Caco-2 (cell line): ENCODE measurements around the gene SFT2D1. TPM values are rescaled to one million over a fixed set of nuclear protein-coding genes. Genes with fewer than 3 reads are reported as not detected.

Experiments
- BruUV-seq: library from RNA; stranded (reverse); fragments of 400-500 nt; replicated peaks from 2 replicates; lab custom pipeline; 2021; lab: Mats Ljungman, UMichigan
- CTCF ChIA-PET: fragments of 300-600 bp; sonication (Branson Sonifier 250); formaldehyde crosslinking; loops from one replicate; lab custom pipeline; 2022; ENCODE audit warnings: antibody characterized with exemption; lab: Charles Lee
- POLR2A ChIA-PET: fragments of 300-600 bp; sonication (Branson Sonifier 250); formaldehyde crosslinking; loops from one replicate; lab custom pipeline; 2022; ENCODE audit warnings: antibody characterized with exemption; lab: Charles Lee
- DNase-seq, 2 experiments: peaks; one replicate each; pipeline versions ENCODE4 v3.0.0 to v3.0.0-alpha.2; 2020 to 2022
- H3K27me3 ChIP-seq: replicated peaks from 2 replicates; pipeline ENCODE4 v1.6.0; 2011; ENCODE audit warnings: low read length; ENCODE audit not compliant: control insufficient read depth, insufficient read depth
- H3K36me3 ChIP-seq: 2 replicates; pipeline ENCODE4 v1.5.1; 2011; ENCODE audit warnings: low read length; ENCODE audit not compliant: control insufficient read depth, insufficient read depth
- H3K4me1 ChIP-seq: fragments of 250-450 bp; sonication (Bioruptor Pico); 2 replicates; pipeline ENCODE4 v1.5.1; 2020; ENCODE audit warnings: mild to moderate bottlenecking
- H3K4me3 ChIP-seq: 2 replicates; pipeline ENCODE4 v1.5.1; 2011; ENCODE audit warnings: low read depth, mild to moderate bottlenecking, control low read depth, low read length
- H3K9me3 ChIP-seq: fragments of 250-450 bp; sonication (Bioruptor Pico); 2 replicates; pipeline ENCODE4 v1.5.1; 2020; ENCODE audit warnings: mild to moderate bottlenecking, moderate library complexity
- H3K27ac Mint-ChIP-seq: one replicate; pipeline ENCODE4 v1.8.0; 2022; ENCODE audit warnings: mixed read lengths; ENCODE audit not compliant: unreplicated experiment
- H3K27me3 Mint-ChIP-seq: one replicate; pipeline ENCODE4 v1.8.0; 2022; ENCODE audit warnings: mixed read lengths; ENCODE audit not compliant: insufficient read depth, unreplicated experiment
- H3K36me3 Mint-ChIP-seq: one replicate; pipeline ENCODE4 v1.8.0; 2022; ENCODE audit warnings: mild to moderate bottlenecking, mixed read lengths; ENCODE audit not compliant: insufficient read depth, unreplicated experiment
- H3K4me1 Mint-ChIP-seq: one replicate; pipeline ENCODE4 v1.8.0; 2022; ENCODE audit warnings: low read depth, mixed read lengths; ENCODE audit not compliant: unreplicated experiment
- H3K4me3 Mint-ChIP-seq: one replicate; pipeline ENCODE4 v1.8.0; 2022; ENCODE audit warnings: mild to moderate bottlenecking, moderate library complexity, mixed read lengths; ENCODE audit not compliant: unreplicated experiment
- H3K9me3 Mint-ChIP-seq: one replicate; pipeline ENCODE4 v1.8.0; 2022; ENCODE audit warnings: mixed read lengths; ENCODE audit not compliant: unreplicated experiment
- intact Hi-C: fragments of 100-400 bp; cut with micrococcal nuclease; formaldehyde crosslinking; loops from one replicate; pipeline ENCODE4 v1.10.0; 2022; ENCODE audit not compliant: unreplicated experiment
- total RNA-seq: library from RNA; stranded (reverse); gene quantifications from 2 replicates; pipeline ENCODE4 v1.2.3, GENCODE V29; 2022
- TF ChIP-seq, protein P1 (sequence below), 2 experiments: fragments of 200-600 bp in 1 of 2; IDR thresholded peaks; 1 replicate in 1 of 2; 2 replicates in 1 of 2; pipeline versions ENCODE4 v1.5.1 to v1.8.0; 2011 to 2022; ENCODE audit warnings: antibody characterized with exemption in 1 of 2, control low read depth in 1 of 2, inconsistent platforms in 1 of 2, low read depth in 1 of 2, low read length in 1 of 2, mild to moderate bottlenecking in 1 of 2, moderate library complexity in 1 of 2; ENCODE audit not compliant: insufficient read depth in 1 of 2, severe bottlenecking in 1 of 2, unreplicated experiment in 1 of 2

The SFT2D1 gene
- total RNA-seq, 1 experiment from 2014 or later, result 48.1 TPM

DNA sequence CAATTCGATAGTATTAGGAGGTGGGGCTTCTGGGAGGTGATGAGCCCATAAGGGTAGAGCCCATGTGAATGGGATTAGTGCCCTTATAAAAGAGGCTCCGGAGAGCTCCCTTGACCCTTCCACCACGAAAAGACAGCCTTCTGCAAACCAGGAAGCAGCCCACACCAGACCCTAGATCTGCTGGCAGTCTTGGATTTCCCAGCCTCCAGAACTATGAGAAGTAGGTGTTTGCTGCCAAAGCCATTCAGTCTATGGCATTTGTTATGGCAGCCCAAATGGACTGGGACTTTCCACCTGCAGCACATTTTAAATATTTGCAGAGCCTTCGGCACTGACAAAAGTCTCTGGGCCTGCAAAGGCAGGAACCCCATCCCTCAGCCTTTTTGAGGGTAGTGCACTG lies 11.8 kb upstream of the SFT2D1 start:
- Mint-ChIP-seq H3K36me3 (no peaks in the 10 kb centered on the region), H3K4me1 (no peaks in the 10 kb centered on the region), H3K4me3 (no peak overlapping the region), H3K27ac (no peak overlapping the region), H3K27me3 (no peaks in the 10 kb centered on the region), H3K9me3 (peaks cover 19% of the 10 kb centered on the region)
- BruUV-seq, result no TSS peak
- ChIA-PET CTCF (interaction anchor here (0.6 kb wide), 1 partner anchor 83 kb away, joined by 5 read pairs; no protein-coding TSS in a partner anchor), POLR2A (no interaction called here)
- no peaks in the 10 kb centered on the region for H3K27me3 ChIP-seq
- no peaks in the 10 kb centered on the region for H3K36me3 ChIP-seq
- H3K9me3 ChIP-seq, result peaks cover 3% of the 10 kb centered on the region; the same call in 1 of the 2 replicates
- no peak for DNase-seq
- H3K4me3 ChIP-seq, result no peak overlapping the region
- TF ChIP-seq, protein P1, sequence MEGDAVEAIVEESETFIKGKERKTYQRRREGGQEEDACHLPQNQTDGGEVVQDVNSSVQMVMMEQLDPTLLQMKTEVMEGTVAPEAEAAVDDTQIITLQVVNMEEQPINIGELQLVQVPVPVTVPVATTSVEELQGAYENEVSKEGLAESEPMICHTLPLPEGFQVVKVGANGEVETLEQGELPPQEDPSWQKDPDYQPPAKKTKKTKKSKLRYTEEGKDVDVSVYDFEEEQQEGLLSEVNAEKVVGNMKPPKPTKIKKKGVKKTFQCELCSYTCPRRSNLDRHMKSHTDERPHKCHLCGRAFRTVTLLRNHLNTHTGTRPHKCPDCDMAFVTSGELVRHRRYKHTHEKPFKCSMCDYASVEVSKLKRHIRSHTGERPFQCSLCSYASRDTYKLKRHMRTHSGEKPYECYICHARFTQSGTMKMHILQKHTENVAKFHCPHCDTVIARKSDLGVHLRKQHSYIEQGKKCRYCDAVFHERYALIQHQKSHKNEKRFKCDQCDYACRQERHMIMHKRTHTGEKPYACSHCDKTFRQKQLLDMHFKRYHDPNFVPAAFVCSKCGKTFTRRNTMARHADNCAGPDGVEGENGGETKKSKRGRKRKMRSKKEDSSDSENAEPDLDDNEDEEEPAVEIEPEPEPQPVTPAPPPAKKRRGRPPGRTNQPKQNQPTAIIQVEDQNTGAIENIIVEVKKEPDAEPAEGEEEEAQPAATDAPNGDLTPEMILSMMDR (IDR thresholded peaks at IDR 0.05; ENCODE audit: insufficient read depth in 1 of 2, low read depth in 1 of 2, low read length in 1 of 2, severe bottlenecking in 1 of 2, unreplicated experiment in 1 of 2), result no peak
- peaks cover 5% of the 10 kb centered on the region for H3K4me1 ChIP-seq
- intact Hi-C loops, result no loop called here

GRCh38 chr6:166353507-166353906 lies 11.2 kb upstream of the SFT2D1 start:
- H3K27ac Mint-ChIP-seq, result no peak overlapping the region
- no peak overlapping the region for H3K4me3 Mint-ChIP-seq
- TF ChIP-seq, protein P1 (IDR thresholded peaks at IDR 0.05; ENCODE audit: insufficient read depth in 1 of 2, low read depth in 1 of 2, low read length in 1 of 2, severe bottlenecking in 1 of 2, unreplicated experiment in 1 of 2), result no peak
- ChIA-PET POLR2A (no interaction called here), CTCF (interaction anchor here (0.6 kb wide), 1 partner anchor 82 kb away, joined by 5 read pairs; no protein-coding TSS in a partner anchor)
- no peaks in the 10 kb centered on the region for H3K36me3 Mint-ChIP-seq
- peaks cover 19% of the 10 kb centered on the region for H3K9me3 Mint-ChIP-seq
- H3K4me1 Mint-ChIP-seq, result no peaks in the 10 kb centered on the region
- Histone ChIP-seq H3K9me3 (peaks cover 3% of the 10 kb centered on the region; the same call in 1 of the 2 replicates), H3K4me3 (no peak overlapping the region), H3K36me3 (no peaks in the 10 kb centered on the region), H3K27me3 (no peaks in the 10 kb centered on the region), H3K4me1 (peaks cover 5% of the 10 kb centered on the region)
- no peaks in the 10 kb centered on the region for H3K27me3 Mint-ChIP-seq
- BruUV-seq, result no TSS peak
- DNase-seq, result no peak
- intact Hi-C loops, result no loop called here

GRCh38 chr6:166352923-166353322 lies 10.6 kb upstream of the SFT2D1 start:
- ChIA-PET POLR2A (no interaction called here), CTCF (no interaction called here)
- peaks cover 5% of the 10 kb centered on the region for H3K4me1 ChIP-seq
- BruUV-seq, result no TSS peak
- Mint-ChIP-seq H3K36me3 (no peaks in the 10 kb centered on the region), H3K4me3 (no peak overlapping the region), H3K4me1 (no peaks in the 10 kb centered on the region), H3K27me3 (no peaks in the 10 kb centered on the region), H3K9me3 (peaks cover 19% of the 10 kb centered on the region), H3K27ac (no peak overlapping the region)
- H3K4me3 ChIP-seq, result no peak overlapping the region
- TF ChIP-seq, protein P1 (IDR thresholded peaks at IDR 0.05; ENCODE audit: insufficient read depth in 1 of 2, low read depth in 1 of 2, low read length in 1 of 2, severe bottlenecking in 1 of 2, unreplicated experiment in 1 of 2), result no peak
- no peaks in the 10 kb centered on the region for H3K36me3 ChIP-seq
- no peak for DNase-seq
- H3K27me3 ChIP-seq, result no peaks in the 10 kb centered on the region
- intact Hi-C loops, result no loop called here
- H3K9me3 ChIP-seq, result peaks cover 3% of the 10 kb centered on the region; the same call in 1 of the 2 replicates
